ENCODE results near the gene USP28. TPM values are rescaled to one million over a fixed set of nuclear protein-coding genes. Genes with fewer than 3 reads are reported as not detected.
"Not testable (repeated sequence)": the region's sequence is repeated elsewhere in the genome, so short reads cannot be mapped to it uniquely, and the experiment has no call there.

Gene USP28
- total and polyA plus RNA-seq, 11 donors, result 28.8 to 172 (median 122) TPM

DNA sequence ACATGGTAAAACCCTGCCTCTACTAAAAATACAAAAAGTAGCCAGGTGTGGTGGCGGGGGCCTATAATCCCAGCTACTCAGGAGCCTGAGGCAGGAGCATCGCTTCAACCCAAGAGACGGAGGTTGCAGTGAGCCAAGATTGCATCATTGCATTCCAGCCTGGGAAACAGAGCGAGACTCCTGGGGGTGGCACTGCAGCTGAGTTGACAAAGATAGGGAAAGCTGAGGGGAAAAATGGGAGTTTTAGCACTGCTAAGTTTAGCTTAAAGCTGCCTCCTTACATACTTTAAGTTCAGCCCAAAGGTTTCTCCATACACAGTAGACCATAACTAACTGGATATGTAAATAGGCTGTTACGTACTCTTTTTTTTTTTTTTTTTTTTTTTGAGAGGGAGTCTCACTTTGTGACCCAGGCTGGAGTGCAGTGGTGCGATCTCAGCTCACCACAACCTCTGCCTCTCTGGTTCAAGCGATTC lies 9.0 kb upstream of the USP28 start:
- intact Hi-C loops (cut with DNase I), result no loop called here
- 66 to 75% (median 72%) methylated on average over 7 of the region's 7 CpGs for WGBS, 4 donors
- DNase-seq, result no peak
- no peaks in the 10 kb centered on the region for H3K9me3 ChIP-seq
- no peak overlapping the region for H3K27ac ChIP-seq
- no peaks in the 10 kb centered on the region for H3K4me1 ChIP-seq
- no peaks in the 10 kb centered on the region for H3K27me3 ChIP-seq
- no peak for TF ChIP-seq POLR2A (IDR thresholded peaks at IDR 0.05)
- TF ChIP-seq, protein P1, sequence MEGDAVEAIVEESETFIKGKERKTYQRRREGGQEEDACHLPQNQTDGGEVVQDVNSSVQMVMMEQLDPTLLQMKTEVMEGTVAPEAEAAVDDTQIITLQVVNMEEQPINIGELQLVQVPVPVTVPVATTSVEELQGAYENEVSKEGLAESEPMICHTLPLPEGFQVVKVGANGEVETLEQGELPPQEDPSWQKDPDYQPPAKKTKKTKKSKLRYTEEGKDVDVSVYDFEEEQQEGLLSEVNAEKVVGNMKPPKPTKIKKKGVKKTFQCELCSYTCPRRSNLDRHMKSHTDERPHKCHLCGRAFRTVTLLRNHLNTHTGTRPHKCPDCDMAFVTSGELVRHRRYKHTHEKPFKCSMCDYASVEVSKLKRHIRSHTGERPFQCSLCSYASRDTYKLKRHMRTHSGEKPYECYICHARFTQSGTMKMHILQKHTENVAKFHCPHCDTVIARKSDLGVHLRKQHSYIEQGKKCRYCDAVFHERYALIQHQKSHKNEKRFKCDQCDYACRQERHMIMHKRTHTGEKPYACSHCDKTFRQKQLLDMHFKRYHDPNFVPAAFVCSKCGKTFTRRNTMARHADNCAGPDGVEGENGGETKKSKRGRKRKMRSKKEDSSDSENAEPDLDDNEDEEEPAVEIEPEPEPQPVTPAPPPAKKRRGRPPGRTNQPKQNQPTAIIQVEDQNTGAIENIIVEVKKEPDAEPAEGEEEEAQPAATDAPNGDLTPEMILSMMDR (IDR thresholded peaks at IDR 0.05), result no peak
- H3K36me3 ChIP-seq, result no peaks in the 10 kb centered on the region
- no peak overlapping the region for H3K4me3 ChIP-seq
- ATAC-seq, result peak in 1 of 4 donors; percentile 50

DNA sequence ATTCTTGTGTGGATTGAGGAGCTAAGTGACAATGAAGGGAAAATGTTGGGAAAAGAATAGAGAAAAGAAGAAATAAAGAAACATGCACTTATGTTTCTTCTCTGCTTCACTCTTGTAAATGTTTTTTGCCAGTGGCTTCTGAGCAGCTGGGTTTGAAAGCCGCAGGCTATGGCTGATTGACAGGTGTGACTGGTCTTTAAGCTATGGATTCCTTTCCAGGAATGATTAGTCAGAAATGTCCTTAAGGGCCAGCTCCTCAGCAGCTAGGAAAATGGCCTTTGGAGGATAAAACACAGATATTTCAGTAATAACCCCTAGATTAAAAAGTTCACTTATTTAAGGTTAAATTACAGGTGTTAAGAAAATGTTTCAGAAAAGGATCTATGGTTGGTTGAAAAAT lies 6.5 kb upstream of the USP28 start:
- ATAC-seq (no peak), DNase-seq (no peak)
- H3K4me1 ChIP-seq, result no peaks in the 10 kb centered on the region
- H3K27me3 ChIP-seq, result no peaks in the 10 kb centered on the region
- intact Hi-C loops (cut with DNase I), result no loop called here
- WGBS, 4 donors, result 73 to 79% (median 75%) methylated on average over 1 of the region's 1 CpG
- no peak for TF ChIP-seq POLR2A (IDR thresholded peaks at IDR 0.05)
- TF ChIP-seq, protein P1 (IDR thresholded peaks at IDR 0.05), result no peak
- H3K36me3 ChIP-seq, result no peaks in the 10 kb centered on the region
- H3K9me3 ChIP-seq, result no peaks in the 10 kb centered on the region
- H3K27ac ChIP-seq, result no peak overlapping the region
- no peak overlapping the region for H3K4me3 ChIP-seq

DNA sequence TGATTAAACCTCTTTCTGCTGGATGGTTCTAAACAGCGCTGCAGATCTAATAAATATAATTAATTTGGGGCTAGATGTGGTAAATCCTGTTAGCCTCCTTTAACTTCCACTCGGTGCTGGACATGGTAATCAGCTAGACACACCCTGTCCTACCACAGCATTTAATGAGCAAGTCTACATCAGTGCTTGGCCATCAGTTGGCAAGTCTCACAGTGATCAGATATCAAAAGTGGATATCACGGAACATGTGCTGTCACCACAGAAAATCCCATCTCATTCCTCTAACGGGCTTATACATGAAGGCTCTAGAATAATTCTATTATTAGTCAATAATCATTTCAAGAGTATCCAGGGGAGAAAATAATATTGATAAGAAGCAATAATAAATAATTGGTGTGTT lies 5.6 kb upstream of the USP28 start:
- Histone ChIP-seq H3K27me3 (no peaks in the 10 kb centered on the region), H3K9me3 (no peaks in the 10 kb centered on the region), H3K4me3 (no peak overlapping the region), H3K36me3 (no peaks in the 10 kb centered on the region), H3K4me1 (peaks cover 0 to 8% (median 0%) of the 10 kb centered on the region in 12 donors), H3K27ac (no peak overlapping the region)
- no peak for TF ChIP-seq POLR2A (IDR thresholded peaks at IDR 0.05)
- TF ChIP-seq, protein P1 (IDR thresholded peaks at IDR 0.05), result no peak
- 70 to 78% (median 73%) methylated on average over 4 of the region's 4 CpGs for WGBS, 4 donors
- no peak for ATAC-seq
- DNase-seq, result no peak
- intact Hi-C loops (cut with DNase I), result no loop called here

DNA sequence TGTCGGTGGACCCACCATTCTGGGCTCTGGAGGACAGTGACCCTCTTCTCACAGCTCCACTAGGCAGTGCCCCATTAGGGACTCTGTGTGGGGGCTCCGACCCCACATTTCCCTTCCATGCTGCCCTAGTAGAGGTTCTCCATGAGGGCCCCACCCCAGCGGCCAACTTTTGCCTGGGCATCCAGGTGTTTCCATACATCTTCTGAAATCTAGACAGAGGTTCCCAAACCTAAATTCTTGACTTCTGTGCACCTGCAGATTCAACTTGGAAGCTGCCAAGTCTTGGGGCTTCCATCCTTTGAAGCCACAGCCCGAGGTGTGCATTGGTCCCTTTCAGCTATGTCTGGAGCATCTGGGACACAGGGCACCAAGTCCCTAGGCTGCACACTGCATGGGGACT lies 4.1 kb upstream of the USP28 start:
- intact Hi-C loops (cut with DNase I), result loop anchor here in 1 of 10 donors (10.0 kb wide), 1 partner anchor 295 kb away; no protein-coding TSS in a partner anchor
- not testable (repeated sequence) for ATAC-seq, H3K36me3 ChIP-seq, H3K9me3 ChIP-seq, H3K27me3 ChIP-seq, DNase-seq, H3K27ac ChIP-seq, H3K4me3 ChIP-seq
- H3K4me1 ChIP-seq, result peaks cover 0 to 13% (median under 1%) of the 10 kb centered on the region in 12 donors
- WGBS, 4 donors, result 86 to 97% (median 91%) methylated on average over 2 to 4 of the region's 4 CpGs

DNA sequence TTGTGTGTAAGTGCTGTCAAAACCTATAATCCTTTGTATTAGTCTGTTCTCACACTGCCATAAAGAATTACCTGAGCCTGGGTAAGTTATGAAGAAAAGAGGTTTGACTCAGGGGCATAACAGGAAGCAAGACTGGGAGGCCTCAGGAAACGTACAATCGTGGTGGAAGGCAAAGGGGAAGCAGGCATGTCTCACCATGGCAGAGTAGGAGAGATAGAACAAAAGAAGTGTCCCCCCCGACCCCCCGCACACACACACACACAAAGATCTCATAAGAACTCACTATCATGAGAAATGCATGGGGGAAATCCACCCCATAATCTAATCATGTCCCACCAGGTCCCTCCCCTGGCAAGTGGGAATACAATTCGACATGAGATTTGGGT lies 2.3 kb upstream of the USP28 start:
- intact Hi-C loops (cut with DNase I), result loop anchor here in 1 of 10 donors (10.0 kb wide), 1 partner anchor 297 kb away; no protein-coding TSS in a partner anchor
- Histone ChIP-seq H3K4me3 (no peak overlapping the region), H3K27me3 (no peaks in the 10 kb centered on the region), H3K36me3 (no peaks in the 10 kb centered on the region), H3K9me3 (no peaks in the 10 kb centered on the region), H3K27ac (no peak overlapping the region), H3K4me1 (peaks cover 0 to 27% (median 7%) of the 10 kb centered on the region in 12 donors)
- DNase-seq (no peak), ATAC-seq (no peak)
- TF ChIP-seq POLR2A (IDR thresholded peaks at IDR 0.05), result no peak
- TF ChIP-seq, protein P1 (IDR thresholded peaks at IDR 0.05), result no peak
- 67 to 73% (median 70%) methylated on average over 5 of the region's 5 CpGs for WGBS, 4 donors
